Smooth muscle cell (in vitro differentiated cells): Measurements from ENCODE around the gene AMPD1. TPM values are rescaled to one million over a fixed set of nuclear protein-coding genes. Genes with fewer than 3 reads are reported as not detected.

Experiments used
- DNase-seq: peaks from one replicate; lab custom pipeline; 2025; ENCODE audit not compliant: unreplicated experiment; lab: John Stamatoyannopoulos, UW
- H2AFZ ChIP-seq: fragments of 200-600 bp; sonication (generic); 2 replicates; pipeline ENCODE4 v1.6.0; 2016; ENCODE audit warnings: antibody characterized with exemption, low read depth, mild to moderate bottlenecking
- H3F3A ChIP-seq: fragments of 200-600 bp; sonication (generic); 2 replicates; pipeline ENCODE4 v1.6.0; 2017; ENCODE audit warnings: antibody characterized with exemption, low read depth
- H3K27ac ChIP-seq: fragments of 200-600 bp; sonication (generic); 2 replicates; pipeline ENCODE4 v1.5.1; 2016; ENCODE audit warnings: low read depth, mild to moderate bottlenecking
- H3K27me3 ChIP-seq: fragments of 200-600 bp; sonication (generic); 2 replicates; pipeline ENCODE4 v1.6.1; 2016; ENCODE audit warnings: low read depth, mild to moderate bottlenecking
- H3K36me3 ChIP-seq: fragments of 200-600 bp; sonication (generic); 2 replicates; pipeline ENCODE4 v1.5.1; 2016; ENCODE audit warnings: low read depth
- H3K4me1 ChIP-seq: fragments of 200-600 bp; sonication (generic); 2 replicates; pipeline ENCODE4 v1.5.1; 2016; ENCODE audit warnings: low read depth
- H3K4me2 ChIP-seq: fragments of 200-600 bp; sonication (generic); 2 replicates; pipeline ENCODE4 v1.6.0; 2016; ENCODE audit warnings: mild to moderate bottlenecking
- H3K4me3 ChIP-seq: fragments of 200-600 bp; sonication (generic); 2 replicates; pipeline ENCODE4 v1.5.1; 2016; ENCODE audit warnings: mild to moderate bottlenecking
- H3K79me2 ChIP-seq: fragments of 200-600 bp; sonication (generic); 2 replicates; pipeline ENCODE4 v1.6.0; 2016; ENCODE audit warnings: low read depth, mild to moderate bottlenecking
- H3K9ac ChIP-seq: fragments of 200-600 bp; sonication (generic); 2 replicates; pipeline ENCODE4 v1.6.0; 2016; ENCODE audit warnings: low read depth
- H3K9me3 ChIP-seq: fragments of 200-600 bp; sonication (generic); replicated peaks from 2 replicates; pipeline ENCODE4 v1.5.1; 2016; ENCODE audit warnings: low read depth
- H4K20me1 ChIP-seq: fragments of 200-600 bp; sonication (generic); 2 replicates; pipeline ENCODE4 v1.6.0; 2016; ENCODE audit warnings: low read depth
- CTCF ChIP-seq: fragments of 200-600 bp; sonication (generic); IDR thresholded peaks from 2 replicates; pipeline ENCODE4 v1.5.1; 2017; ENCODE audit warnings: borderline replicate concordance, mild to moderate bottlenecking, antibody characterized with exemption; ENCODE audit not compliant: insufficient read depth, poor library complexity, severe bottlenecking
- WGBS: methylation state at CpG from one replicate; pipeline ENCODE4 v1.1.7; 2016; ENCODE audit warnings: low lambda C conversion rate; 5-methylcytosine and 5-hydroxymethylcytosine counted together
- polyA plus RNA-seq: library from polyadenylated mRNA; unstranded; fragments of >200 nt; fragmentation: Nextera tagmentation; extraction: Ambion mirVana; gene quantifications from 2 replicates; pipeline ENCODE4 v1.2.1, GENCODE V29; 2016
- total RNA-seq: library from RNA; depleted of rRNA; stranded (reverse); fragments of >200 nt; gene quantifications from 2 replicates; pipeline ENCODE4 v1.2.3, GENCODE V29; 2014

The AMPD1 gene
- total and polyA plus RNA-seq, 2 experiments from 2014 or later, result not detected

GRCh38 chr1:114737314-114737849, 42.0 kb upstream of the AMPD1 start:
- H3K79me2 ChIP-seq, result peaks cover 80% of the 10 kb centered on the region

GRCh38 chr1:114735479-114735878, 40.1 kb upstream of the AMPD1 start:
- no peak for DNase-seq
- H3K27me3 ChIP-seq, result no peaks in the 10 kb centered on the region
- no peak overlapping the region for H3K27ac ChIP-seq
- peaks cover 77% of the 10 kb centered on the region for H4K20me1 ChIP-seq
- WGBS, result 97% methylated on average over 1 of the region's 1 CpG
- H3K4me1 ChIP-seq, result no peaks in the 10 kb centered on the region
- no peak overlapping the region for H3K9ac ChIP-seq
- H3K79me2 ChIP-seq, result peaks cover 77% of the 10 kb centered on the region
- H3K4me3 ChIP-seq, result no peak overlapping the region
- H3K4me2 ChIP-seq, result no peak overlapping the region
- H2AFZ ChIP-seq, result no peak overlapping the region
- no peaks in the 10 kb centered on the region for H3K9me3 ChIP-seq
- peaks cover 57% of the 10 kb centered on the region for H3K36me3 ChIP-seq
- TF ChIP-seq CTCF, result no peak
- peaks cover 5% of the 10 kb centered on the region for H3F3A ChIP-seq

More at GRCh38 chr1:114737314-114737849, 42.0 kb upstream of the AMPD1 start:
- Histone ChIP-seq H3K4me2 (no peak overlapping the region), H4K20me1 (peaks cover 80% of the 10 kb centered on the region), H3K27ac (no peak overlapping the region), H2AFZ (no peak overlapping the region), H3K9ac (no peak overlapping the region), H3K27me3 (no peaks in the 10 kb centered on the region), H3K36me3 (peaks cover 44% of the 10 kb centered on the region), H3K4me3 (no peak overlapping the region), H3K9me3 (no peaks in the 10 kb centered on the region), H3K4me1 (no peaks in the 10 kb centered on the region), H3F3A (peaks cover 5% of the 10 kb centered on the region)
- no peak for TF ChIP-seq CTCF
- DNase-seq, result no peak
- WGBS, result 98% methylated on average over 6 of the region's 6 CpGs

GRCh38 chr1:114729782-114730181, 34.4 kb upstream of the AMPD1 start:
- H2AFZ ChIP-seq, result no peak overlapping the region

More at GRCh38 chr1:114729782-114730181, 34.4 kb upstream of the AMPD1 start:
- H4K20me1 ChIP-seq, result peaks cover 70% of the 10 kb centered on the region
- H3K4me1 ChIP-seq, result no peaks in the 10 kb centered on the region
- no peaks in the 10 kb centered on the region for H3K27me3 ChIP-seq
- DNase-seq, result no peak
- no peaks in the 10 kb centered on the region for H3K9me3 ChIP-seq
- no peak overlapping the region for H3K4me2 ChIP-seq
- no peak overlapping the region for H3K27ac ChIP-seq
- peaks cover 58% of the 10 kb centered on the region for H3K36me3 ChIP-seq
- peaks cover 43% of the 10 kb centered on the region for H3K79me2 ChIP-seq
- TF ChIP-seq CTCF, result no peak
- 98% methylated on average over 1 of the region's 1 CpG for WGBS
- H3F3A ChIP-seq, result peaks cover 7% of the 10 kb centered on the region
- no peak overlapping the region for H3K9ac ChIP-seq
- no peak overlapping the region for H3K4me3 ChIP-seq
